Left renal cortex interstitium (tissue), 4 donors: Measurements from ENCODE around the gene PHYH. TPM values are rescaled to one million over a fixed set of nuclear protein-coding genes. Genes with fewer than 3 reads are reported as not detected.
"Not testable (repeated sequence)": the region's sequence is repeated elsewhere in the genome, so short reads cannot be mapped to it uniquely, and the experiment has no call there.

Source experiments
- DNase-seq, 4 donors: peaks; one replicate each; pipeline ENCODE4 v3.0.0-alpha.2; 2013; ENCODE audit warnings: low read depth in 4 of 4, low spot score in 2 of 4, missing footprints in 1 of 4
- polyA plus RNA-seq, 4 donors: library from polyadenylated mRNA; unstranded; fragments of 120-200 nt; gene quantifications; one replicate each; pipeline ENCODE4 v1.2.1, GENCODE V29; 2013; ENCODE audit not compliant: insufficient read length in 4 of 4

Gene PHYH
- polyA plus RNA-seq, 4 donors = 25.0 to 52.0 (median 37.8) TPM

DNA sequence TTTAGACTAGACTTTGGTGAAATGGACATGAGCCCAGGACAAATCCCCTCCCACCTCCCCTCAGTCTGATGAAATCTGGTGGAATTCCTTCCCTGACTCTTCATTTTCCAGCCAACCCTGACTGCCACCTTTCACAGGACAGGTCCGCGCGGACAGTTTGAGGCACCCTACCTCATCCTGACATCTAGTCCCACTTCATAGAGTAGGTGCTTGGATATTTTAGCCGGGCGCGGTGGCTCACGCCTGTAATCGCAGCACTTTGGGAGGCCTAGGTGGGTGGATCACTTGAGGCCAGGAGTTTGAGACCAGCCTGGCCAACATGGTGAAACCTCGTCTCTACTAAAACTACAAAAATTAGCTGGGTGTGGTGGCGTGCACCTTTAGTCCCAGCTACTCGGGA, 23.7 kb downstream of the PHYH start:
- DNase-seq = not testable (repeated sequence)

DNA sequence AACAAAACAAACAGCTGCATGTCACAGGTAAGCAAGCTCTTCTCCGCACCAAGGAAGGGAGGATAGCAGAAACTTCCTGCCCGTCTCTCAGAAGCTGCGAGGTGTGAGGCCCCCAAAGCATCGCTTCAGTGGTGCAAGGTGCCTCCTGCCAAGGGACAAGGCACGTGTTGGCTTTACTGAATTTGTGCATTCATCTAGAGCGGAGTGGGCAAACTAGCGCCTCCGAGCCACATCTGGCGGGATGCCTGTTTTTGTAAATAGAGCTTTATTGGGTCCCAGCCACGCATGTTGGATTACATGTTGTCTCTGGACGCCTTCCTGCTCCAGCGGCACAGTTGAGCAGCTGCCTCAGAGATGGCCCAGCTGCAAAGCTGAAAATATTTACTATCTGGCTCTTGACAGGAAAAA, 27.7 kb downstream of the PHYH start:
- DNase-seq = peak in 3 of 4 donors; percentile 34 to 68 (median 57)

- no peak for DNase-seq
Observed at GRCh38 chr10:13271552-13272163, 28.2 kb downstream of the PHYH start.

DNA sequence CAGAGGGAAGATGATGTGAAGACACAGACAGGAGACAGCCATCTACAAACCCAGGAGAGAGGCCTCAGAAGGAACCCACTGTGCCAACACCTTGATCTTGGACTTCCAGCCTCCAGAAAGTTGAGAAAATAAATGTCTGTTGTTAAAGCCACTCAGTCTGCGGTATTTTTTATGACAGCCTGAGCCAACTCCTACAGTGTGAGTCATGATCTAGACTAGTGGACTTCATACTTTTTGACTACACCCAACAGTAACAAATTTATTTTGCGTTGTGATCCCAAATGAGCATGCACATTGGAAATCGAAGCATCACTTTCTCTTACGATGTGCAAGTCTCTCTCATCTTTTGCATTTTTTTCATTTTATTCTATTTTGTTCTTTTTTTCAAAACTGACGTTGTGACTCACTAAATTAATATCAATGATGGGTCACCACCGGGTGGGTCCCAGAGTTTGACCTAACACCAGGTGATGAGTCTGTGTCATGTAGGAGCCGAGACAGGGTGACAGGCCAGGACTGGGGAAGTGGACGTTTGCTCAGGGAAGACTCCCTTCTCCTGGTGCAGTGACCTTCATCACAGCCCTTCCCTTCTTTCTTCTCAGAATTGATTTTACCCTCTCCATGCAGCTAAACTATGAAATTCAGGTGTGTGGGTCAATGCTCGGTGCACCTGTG, 28.9 kb downstream of the PHYH start:
- no peak for DNase-seq

GRCh38 chr10:13268841-13269240, 31.0 kb downstream of the PHYH start:
- DNase-seq = peak in 2 of 4 donors; percentile 53 to 58

- DNase-seq = no peak
Observed at GRCh38 chr10:13268310-13268709, 31.6 kb downstream of the PHYH start.

DNA sequence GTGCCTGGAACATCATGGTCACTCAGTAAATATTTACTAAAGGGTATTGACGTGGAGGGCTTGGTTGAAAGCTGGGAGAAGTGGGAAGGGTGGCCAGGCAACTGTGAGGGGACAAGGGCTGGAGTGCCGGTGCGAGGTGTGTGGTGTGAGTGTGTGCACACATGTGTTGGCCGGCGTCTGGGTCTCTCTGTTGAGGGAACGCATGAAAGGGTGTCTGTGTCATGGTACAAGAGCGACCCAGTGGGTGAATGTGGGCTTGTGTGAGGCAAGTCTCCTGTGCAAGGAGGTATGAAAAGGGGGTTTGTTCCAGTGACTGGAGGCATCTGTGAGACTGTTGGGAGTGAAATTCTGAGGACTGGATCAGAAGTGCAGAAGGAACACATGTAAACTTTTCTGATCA, 36.3 kb downstream of the PHYH start:
- no peak for DNase-seq

GRCh38 chr10:13262433-13262832, 37.4 kb downstream of the PHYH start:
- no peak for DNase-seq

DNA sequence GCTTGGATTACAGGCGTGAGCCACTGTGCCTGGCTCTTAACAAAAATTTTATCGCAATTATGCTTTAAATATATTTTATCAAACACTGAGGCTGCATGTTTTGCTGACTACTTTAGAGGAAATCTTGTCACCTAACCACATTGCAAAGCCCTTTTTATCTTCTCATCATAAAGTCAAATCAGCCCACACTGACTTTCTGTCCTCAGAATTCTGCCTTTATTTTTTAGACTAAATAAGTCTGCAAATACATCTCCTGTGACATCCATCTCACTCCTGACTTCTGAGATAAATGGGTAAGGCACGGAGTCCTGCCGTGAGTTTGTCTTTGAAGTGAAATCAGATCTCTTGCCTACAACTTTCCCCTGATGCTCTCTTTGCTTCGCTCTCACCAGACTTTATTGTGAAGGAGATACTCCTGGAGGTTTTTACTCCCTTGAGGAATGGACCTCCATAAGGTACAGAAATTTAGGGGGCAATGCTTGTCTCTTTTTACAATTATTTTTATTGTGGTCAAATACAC, 42.2 kb downstream of the PHYH start:
- DNase-seq = no peak

GRCh38 chr10:13256627-13257026, 43.2 kb downstream of the PHYH start:
- DNase-seq = no peak

- no peak for DNase-seq
Observed at GRCh38 chr10:13253726-13254125, 46.1 kb downstream of the PHYH start.

DNA sequence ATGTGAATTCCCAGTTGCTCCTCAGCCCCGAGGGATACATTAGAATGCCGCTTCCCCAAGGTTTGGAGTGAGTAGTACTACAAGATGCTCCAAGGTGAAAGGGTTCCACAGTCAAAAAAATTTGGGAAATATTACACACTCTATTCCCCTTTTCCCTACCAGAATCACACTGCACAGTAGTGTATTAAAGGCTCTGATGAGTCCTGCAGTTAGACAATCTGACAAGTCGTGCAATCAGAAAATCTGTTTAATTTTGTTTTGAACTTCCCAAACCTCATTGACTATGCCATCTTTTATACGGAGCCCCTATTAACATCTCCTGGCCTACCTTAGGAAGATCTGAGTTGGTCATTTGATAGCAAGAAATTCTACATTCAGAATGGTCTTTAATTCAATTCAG, 52.1 kb downstream of the PHYH start:
- DNase-seq = no peak

- no peak for DNase-seq
Observed at GRCh38 chr10:13247246-13247645, 52.6 kb downstream of the PHYH start.

- not testable (repeated sequence) for DNase-seq
Observed at GRCh38 chr10:13242260-13242659, 57.6 kb downstream of the PHYH start.

GRCh38 chr10:13241613-13242012, 58.3 kb downstream of the PHYH start:
- DNase-seq = no peak

DNA sequence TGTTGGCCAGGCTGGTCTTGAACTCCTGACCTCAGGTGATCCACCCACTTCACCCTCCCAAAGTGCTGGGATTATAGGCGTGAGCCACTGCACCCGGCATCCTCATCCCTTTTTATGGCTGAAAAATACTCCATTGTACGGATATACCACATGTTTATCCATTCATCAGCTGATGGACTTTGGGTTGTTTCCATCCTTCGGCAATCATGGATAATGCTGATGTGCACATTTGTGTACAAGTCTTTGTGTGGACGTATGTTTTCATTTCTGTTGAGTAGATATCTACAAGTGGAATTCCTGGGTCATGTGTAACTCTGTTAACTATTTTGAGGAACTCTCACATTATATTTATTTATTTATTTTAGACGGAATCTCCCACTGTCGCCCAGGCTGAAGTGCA, 59.9 kb downstream of the PHYH start:
- DNase-seq = no peak

DNA sequence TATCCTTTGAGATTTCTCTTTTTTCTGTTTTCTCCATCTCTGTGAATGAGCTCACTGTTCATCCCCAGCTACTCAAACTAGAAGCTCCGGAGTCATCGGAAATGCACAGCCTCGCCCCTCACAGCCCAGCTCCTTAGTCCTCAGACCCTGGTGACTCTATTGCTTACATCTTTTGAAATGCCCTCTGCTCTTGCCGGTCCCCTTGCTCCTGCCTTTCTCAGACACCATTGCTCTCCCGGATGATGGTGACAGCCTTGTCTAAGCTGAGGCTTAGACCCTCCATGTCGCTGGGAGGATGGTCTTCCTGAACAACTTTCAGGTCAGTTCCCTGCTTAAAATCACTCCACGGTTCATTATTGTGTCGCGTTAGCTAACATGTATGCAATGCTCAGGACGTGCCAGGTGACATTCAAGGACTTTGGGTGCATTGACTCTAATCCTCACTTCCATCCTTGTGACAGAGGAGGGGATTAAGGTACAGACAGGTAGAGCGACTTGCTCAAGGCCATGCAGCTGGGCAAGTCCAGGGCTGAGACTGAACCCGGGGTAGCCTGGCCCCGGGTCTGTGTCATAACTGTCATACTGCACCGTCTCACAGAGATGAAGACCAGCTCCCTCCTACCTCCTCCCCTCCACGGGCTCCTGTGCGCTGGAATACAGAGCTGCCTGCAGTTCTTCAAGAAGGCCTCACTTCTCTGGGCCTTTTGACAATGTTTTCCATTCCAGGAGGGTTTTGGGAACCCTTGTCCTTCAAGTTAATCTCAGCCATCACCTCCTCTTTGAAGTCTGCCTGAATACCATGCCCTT, 61.4 kb downstream of the PHYH start:
- DNase-seq = no peak

GRCh38 chr10:13236638-13237037, 63.2 kb downstream of the PHYH start:
- no peak for DNase-seq

DNA sequence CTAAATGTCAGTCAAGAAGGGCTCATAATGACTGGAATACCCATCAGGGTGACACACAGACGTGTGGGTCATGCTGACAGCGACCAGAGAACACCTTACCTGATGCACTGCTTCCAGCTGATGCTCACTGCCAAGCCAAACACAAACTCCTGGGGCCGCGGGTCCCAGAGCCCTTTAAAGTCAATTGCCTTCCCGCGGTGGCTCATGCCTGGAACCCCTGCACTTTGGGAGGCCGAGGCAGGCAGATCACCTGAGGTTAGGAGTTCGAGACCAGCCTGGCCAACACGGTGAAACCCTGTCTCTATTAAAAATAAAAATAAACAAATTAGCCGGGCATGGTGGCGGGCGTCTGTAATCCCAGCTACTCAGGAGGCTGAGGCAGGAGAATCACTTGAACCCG, 65.1 kb downstream of the PHYH start:
- not testable (repeated sequence) for DNase-seq

DNA sequence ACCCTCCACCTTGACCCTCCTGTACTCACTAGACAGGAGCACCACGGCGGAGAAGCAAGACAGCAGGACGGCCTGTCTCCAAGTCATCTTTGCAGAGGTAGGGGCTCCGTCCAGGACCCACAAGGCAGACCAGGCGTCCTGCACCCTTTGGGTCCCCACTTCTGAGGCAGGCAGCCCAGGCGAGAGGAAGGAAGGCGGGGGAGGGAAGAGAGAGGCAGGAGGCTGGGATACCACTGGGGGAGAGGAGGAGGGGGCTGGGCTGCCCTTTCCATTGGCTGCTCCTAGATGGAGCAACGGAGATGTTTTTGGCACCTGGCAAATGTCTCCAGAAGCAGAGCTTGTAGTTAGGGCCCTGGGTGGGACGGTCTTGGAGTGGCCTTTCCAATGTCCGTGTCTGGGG, 65.7 kb downstream of the PHYH start, which contains the start of gene UCMA:
UCMA (minus strand) TSS at position 203 of the 400 bp plus-strand sequence; CDS start at position 87, 116 bp downstream.
- DNase-seq = no peak

- no peak for DNase-seq
Observed at GRCh38 chr10:13233358-13233757, 66.5 kb downstream of the PHYH start.
